Activated naive CD4-positive, alpha-beta T cell treated with anti-CD3 and anti-CD28 coated beads, Interleukin-2, amount 50 U/mL, for 24 hours (primary cell): Measurements from ENCODE around the gene CD53.
A peak's percentile ranks its signal among the peaks of the same experiment; 100 is the strongest.

Experiments used
- H3K27ac Mint-ChIP-seq: one replicate; pipeline ENCODE4 v1.8.0; 2021; ENCODE audit warnings: mild to moderate bottlenecking, mixed read lengths
- H3K27me3 Mint-ChIP-seq: one replicate; pipeline ENCODE4 v1.8.0; 2021; ENCODE audit warnings: mixed read lengths
- H3K36me3 Mint-ChIP-seq: one replicate; pipeline ENCODE4 v1.8.0; 2021; ENCODE audit warnings: mixed read lengths
- H3K4me1 Mint-ChIP-seq: one replicate; pipeline ENCODE4 v1.8.0; 2021; ENCODE audit warnings: mixed read lengths
- H3K4me3 Mint-ChIP-seq: one replicate; pipeline ENCODE4 v1.8.0; 2021; ENCODE audit warnings: mild to moderate bottlenecking, mixed read lengths
- H3K9me3 Mint-ChIP-seq: one replicate; pipeline ENCODE4 v1.8.0; 2021; ENCODE audit warnings: mixed read lengths

The CD53 gene

DNA sequence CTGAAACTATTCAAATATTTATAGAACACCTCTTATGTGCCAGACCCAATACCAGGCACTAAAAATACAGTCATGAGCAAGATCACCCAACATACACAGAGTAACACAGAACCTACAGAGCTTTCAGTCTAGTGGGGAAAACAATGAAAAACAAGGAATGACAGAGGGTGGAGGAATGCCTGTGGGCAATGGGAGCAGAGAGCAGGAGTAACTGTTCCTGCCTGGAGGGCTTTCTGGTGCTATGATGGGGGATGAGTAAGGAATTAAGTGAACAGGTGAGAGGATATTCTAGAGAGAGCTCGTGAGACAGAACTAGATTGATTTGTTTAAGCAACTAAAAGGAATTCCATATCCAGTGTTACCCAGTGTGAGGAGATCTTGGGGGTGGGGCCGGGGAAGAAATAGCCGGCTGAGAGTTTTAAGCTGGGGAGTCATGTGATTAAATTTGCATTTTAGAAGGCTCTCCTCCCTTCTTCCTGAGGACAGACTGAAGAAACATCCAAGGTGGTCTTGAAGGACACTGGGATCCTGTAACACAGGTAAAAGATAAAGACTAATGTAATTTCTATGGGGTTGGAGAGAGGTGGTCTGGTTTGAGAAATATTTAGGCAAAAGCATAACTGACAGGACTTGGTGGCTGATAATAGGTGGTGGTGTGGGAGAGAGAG is 2.1 kb upstream of the CD53 start:
- H3K9me3 Mint-ChIP-seq = peaks cover 22% of the 10 kb centered on the region
- peaks cover 15% of the 10 kb centered on the region for H3K36me3 Mint-ChIP-seq
- no peaks in the 10 kb centered on the region for H3K27me3 Mint-ChIP-seq
- H3K4me1 Mint-ChIP-seq = peaks cover 43% of the 10 kb centered on the region
- peak overlapping the region; percentile 20 for H3K4me3 Mint-ChIP-seq
- H3K27ac Mint-ChIP-seq = peak overlapping the region; percentile 99

DNA sequence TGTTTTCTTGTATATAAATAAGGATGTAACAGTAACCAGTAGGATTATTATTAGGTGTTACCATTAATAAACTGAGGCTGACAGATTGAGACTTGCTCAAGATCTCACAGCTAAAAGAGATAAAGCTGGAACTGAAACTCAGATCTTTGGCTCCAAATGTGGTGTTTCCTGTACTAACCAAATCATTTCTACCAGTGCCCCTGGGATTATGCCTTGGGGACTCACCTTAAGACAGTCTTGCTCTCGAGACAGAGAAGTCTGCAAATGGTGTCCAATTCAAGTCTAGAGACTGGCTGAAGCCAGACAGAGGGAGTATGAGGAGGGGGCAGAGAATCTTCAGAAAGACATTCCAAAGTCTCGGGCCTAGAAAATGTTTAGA is 593 bp upstream of the CD53 start:
- Mint-ChIP-seq H3K36me3 (peaks cover 13% of the 10 kb centered on the region), H3K27ac (peak overlapping the region; percentile 99), H3K4me1 (peaks cover 51% of the 10 kb centered on the region), H3K4me3 (peak overlapping the region; percentile 99), H3K9me3 (peaks cover 7% of the 10 kb centered on the region), H3K27me3 (no peaks in the 10 kb centered on the region)

DNA sequence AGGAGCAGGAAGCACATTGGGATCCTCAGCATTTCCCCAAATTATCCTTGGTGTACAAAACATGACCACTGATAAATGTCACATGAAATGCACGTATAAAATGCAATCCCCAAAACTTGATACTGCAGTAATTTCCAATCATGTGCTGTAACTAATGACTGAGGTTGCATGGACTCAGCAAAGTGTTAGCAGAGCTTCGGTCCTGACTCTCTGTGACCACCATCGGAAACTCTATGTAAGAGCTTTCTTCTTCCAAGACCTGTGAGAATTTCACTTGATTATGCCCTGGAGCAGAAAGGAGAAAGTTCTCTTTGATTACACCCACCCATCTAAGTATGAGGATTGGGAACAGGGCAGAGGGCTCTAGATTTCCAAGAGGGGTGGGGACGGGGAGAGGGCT is 908 bp downstream of the CD53 start:
- Mint-ChIP-seq H3K9me3 (no peaks in the 10 kb centered on the region), H3K36me3 (peaks cover 23% of the 10 kb centered on the region), H3K4me1 (peaks cover 58% of the 10 kb centered on the region), H3K4me3 (peak overlapping the region; percentile 99), H3K27ac (peak overlapping the region; percentile 99), H3K27me3 (no peaks in the 10 kb centered on the region)

DNA sequence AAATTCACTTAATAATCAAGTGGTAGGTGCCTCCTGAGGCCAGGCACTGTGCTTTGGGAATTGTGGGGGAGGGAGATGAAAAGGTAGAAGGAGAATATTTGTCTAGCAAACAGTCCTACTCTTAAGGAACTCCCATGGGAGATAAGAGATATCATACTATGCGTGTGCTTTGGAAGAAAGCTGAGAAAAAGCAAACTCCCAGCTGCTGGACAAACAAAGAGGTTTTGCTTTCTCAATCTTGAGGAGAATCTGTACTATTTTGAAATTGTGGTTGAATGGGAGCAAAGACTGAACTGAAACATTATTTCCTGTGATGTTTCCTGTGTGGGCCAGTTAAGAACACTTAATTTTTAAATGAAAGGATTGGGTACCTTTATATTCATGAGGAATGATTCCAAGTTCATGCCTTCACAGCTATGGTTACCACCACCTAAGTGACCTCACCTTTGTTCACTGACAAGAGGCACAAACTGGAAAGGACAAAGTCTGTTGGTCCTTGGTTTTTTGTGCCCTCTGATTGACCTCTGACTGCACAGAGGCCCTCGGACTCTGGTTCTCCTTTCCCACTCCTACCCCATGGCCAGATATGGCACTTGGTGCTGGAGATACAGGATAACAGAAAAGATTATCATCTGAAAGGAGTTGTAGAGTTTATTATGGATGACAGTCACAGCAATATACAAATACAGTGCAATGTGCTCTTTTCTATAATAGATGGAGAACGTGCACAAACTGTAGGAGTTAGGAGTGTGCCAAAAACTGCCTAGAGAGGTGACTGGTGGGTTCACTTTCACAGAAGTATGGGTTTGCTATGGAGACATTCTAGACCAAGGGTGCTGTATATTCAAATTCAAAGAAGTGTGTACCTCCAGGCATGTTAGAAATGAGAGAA is 1.6 kb downstream of the CD53 start:
- Mint-ChIP-seq H3K4me1 (peaks cover 61% of the 10 kb centered on the region), H3K4me3 (peak overlapping the region; percentile 99), H3K27ac (peak overlapping the region; percentile 99), H3K36me3 (peaks cover 25% of the 10 kb centered on the region), H3K9me3 (no peaks in the 10 kb centered on the region), H3K27me3 (no peaks in the 10 kb centered on the region)

DNA sequence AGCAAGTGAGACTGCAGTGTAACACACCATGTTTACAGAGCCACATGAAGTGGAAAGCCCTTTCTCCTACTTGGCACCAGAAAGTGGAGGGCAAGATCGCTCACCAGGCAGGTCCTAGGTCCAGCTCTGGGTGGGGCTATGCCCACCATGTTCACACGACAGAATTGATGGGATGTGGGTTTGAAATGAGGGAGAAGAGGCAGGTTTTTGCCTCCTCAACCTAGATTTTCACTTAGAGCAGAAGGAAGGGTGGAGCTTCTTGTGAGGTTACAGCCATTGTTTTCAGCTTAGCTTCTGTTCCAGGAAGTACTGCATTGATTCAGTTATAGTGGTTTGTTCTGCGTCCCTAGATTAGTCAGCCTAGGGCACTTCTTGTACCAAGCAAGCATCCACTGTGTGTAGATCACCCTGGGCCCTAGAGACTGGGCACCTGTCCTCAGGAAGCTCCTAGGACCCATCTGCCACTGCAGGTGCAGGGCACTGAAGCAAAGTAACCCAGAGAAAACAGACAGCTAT is 2.3 kb downstream of the CD53 start:
- Mint-ChIP-seq H3K27me3 (no peaks in the 10 kb centered on the region), H3K27ac (peak overlapping the region; percentile 99), H3K9me3 (no peaks in the 10 kb centered on the region), H3K36me3 (peaks cover 27% of the 10 kb centered on the region), H3K4me3 (peak overlapping the region; percentile 99), H3K4me1 (peaks cover 62% of the 10 kb centered on the region)

DNA sequence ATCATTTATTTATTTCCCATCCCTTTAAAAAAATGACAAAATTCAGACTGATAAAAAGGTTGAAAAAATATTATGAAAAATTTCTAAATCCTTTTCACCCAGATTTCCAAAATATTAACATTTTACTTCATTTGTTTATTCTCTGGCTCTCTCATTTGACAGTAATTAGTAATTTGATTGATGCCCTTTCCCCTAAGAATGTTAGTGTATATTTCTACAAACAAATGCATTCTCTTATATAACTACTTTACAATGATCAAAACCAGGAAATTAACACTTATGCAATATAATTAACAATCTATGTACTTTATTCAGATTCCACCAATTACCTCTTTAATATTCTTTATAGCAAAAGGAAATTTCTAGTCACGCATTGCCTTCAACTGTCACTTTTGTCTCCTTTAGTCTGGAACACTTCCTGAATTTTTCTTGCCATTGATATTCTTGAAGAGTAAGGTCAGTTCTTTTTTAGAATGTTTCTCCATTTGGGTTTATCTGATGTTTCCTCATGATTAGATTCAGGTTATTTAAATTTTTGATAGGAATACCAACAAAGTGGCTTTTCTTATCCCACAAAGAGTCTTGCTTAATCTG is 3.9 kb downstream of the CD53 start:
- Mint-ChIP-seq H3K9me3 (no peaks in the 10 kb centered on the region), H3K36me3 (peaks cover 30% of the 10 kb centered on the region), H3K4me1 (peaks cover 62% of the 10 kb centered on the region), H3K27ac (peak overlapping the region; percentile 97), H3K27me3 (no peaks in the 10 kb centered on the region), H3K4me3 (peak overlapping the region; percentile 99)

DNA sequence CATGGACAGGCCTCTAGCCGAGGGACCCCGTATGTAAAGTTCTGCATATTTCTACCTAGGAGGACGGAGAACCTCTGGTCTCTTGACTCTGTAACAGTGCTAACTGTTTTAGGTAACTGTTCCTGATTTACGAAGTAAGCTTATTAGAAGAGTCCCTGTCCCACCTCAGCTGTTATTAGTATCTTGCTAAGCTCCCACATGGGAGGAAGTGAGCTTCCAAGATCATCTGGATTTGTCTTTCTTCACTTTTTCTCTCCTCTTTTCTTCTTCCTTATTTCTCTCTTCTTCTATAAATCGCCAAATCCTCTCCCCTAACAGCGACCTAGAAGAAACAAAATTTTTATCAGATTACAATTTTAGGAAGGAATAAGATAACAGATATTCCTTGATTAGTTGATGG is 4.4 kb downstream of the CD53 start:
- Mint-ChIP-seq H3K36me3 (peaks cover 33% of the 10 kb centered on the region), H3K4me3 (peak overlapping the region; percentile 99), H3K27ac (peak overlapping the region; percentile 97), H3K27me3 (no peaks in the 10 kb centered on the region), H3K4me1 (peaks cover 62% of the 10 kb centered on the region), H3K9me3 (no peaks in the 10 kb centered on the region)

DNA sequence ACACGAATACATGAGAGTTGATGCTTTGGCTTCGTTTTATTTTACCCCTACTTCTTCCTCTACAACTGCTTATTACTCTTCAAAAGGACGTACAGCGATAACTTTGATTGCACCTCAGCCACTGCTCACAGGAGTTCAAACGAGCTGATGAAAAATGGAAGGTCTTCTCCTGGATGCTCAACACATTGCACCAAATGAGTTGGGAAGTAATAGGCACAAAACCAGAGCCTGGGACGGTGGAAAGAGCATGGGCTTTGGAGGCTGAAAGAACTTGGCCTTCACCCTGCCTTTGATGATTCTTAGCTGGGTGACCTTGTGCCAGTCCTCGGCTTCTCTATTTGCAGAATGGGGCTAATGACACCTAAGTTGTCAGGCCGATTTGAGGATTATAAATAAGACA is 4.8 kb downstream of the CD53 start:
- Mint-ChIP-seq H3K27ac (peak overlapping the region; percentile 97), H3K4me1 (peaks cover 62% of the 10 kb centered on the region), H3K4me3 (peak overlapping the region; percentile 99), H3K36me3 (peaks cover 34% of the 10 kb centered on the region), H3K27me3 (no peaks in the 10 kb centered on the region), H3K9me3 (no peaks in the 10 kb centered on the region)

DNA sequence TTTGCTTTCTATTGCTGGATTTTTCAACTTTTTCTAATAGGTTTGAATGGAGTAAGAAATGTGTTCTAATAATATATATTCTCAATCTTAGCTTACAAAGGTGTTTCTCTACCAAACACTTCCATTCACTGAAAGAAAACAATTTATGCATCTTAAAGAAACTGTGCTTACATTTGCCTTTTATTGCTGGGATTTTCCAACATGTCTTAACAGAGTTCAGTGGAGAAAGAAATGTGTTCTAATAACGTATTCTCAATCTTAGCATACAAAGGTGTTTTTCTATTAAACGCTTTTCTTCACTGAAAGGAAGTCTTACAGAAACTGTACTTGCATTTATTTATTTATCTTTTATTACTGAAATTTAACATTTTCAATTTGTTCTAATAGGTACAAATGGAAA is 5.6 kb downstream of the CD53 start:
- no peaks in the 10 kb centered on the region for H3K27me3 Mint-ChIP-seq
- peak overlapping the region; percentile 100 for H3K27ac Mint-ChIP-seq
- H3K9me3 Mint-ChIP-seq = no peaks in the 10 kb centered on the region
- H3K4me1 Mint-ChIP-seq = peaks cover 68% of the 10 kb centered on the region
- peaks cover 37% of the 10 kb centered on the region for H3K36me3 Mint-ChIP-seq
- H3K4me3 Mint-ChIP-seq = peak overlapping the region; percentile 99

DNA sequence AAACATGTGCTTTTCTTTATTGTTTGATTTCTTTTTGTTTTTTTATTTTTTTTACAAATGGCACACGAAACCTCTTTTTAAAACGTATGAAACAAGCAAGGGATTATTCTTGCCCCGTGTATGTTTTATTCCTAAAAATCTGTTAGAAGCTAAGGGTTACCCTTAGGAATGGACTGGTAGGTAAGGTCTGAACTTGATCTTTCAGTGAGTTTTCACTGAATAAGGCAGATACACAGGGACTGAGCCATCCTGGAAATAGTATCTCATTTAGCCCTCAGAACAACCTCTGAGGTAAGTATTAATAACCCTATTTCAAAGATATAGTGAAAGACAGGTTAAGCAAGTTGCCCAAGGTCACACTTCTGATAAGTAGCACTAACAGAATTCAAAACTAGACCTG is 6.0 kb downstream of the CD53 start:
- Mint-ChIP-seq H3K9me3 (no peaks in the 10 kb centered on the region), H3K4me1 (peaks cover 72% of the 10 kb centered on the region), H3K27ac (peak overlapping the region; percentile 100), H3K4me3 (peak overlapping the region; percentile 99), H3K36me3 (peaks cover 38% of the 10 kb centered on the region), H3K27me3 (no peaks in the 10 kb centered on the region)

DNA sequence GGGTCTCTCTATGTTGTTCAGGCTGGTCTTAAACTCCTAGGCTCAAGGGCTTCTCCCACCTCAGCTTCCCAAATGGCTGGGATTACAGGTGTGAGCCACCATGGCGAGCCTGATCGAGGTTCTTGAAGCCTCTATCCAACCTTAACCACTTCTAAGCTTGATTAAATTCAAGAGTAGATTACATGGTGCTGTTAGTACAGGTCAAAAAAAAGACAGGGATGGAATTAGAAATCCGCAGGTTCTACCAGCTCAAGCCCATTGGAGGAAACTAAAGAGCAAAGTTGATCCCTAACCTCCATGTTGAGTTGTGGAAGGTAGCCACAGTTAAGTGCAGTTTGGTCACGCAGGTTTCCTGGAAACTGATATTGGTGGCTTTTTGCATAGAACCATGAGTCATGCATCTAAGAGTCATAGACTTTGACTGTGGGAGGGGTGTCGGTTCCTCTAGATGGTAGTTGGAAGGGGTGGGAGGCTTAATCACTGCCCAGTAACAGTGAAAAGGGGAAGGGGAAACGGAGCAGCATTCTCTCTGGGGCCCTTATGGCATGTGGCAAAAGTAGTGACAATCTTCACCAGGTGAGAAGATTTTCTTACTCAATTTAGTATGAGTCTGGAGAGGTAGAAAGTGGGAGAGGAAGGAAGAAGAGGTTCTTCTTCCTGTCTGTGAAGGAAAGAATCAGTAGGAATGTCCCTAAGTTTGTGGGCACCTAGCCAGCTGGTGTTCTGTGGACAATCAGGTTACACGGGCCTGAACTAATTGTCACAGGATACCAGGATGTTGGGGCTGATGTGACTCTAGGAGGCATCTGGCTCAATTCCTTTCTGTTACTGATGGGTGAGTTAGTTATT is 7.0 kb downstream of the CD53 start:
- peaks cover 41% of the 10 kb centered on the region for H3K36me3 Mint-ChIP-seq
- H3K4me1 Mint-ChIP-seq = peaks cover 82% of the 10 kb centered on the region
- H3K27me3 Mint-ChIP-seq = no peaks in the 10 kb centered on the region
- peak overlapping the region; percentile 100 for H3K27ac Mint-ChIP-seq
- H3K9me3 Mint-ChIP-seq = no peaks in the 10 kb centered on the region
- peak overlapping the region; percentile 99 for H3K4me3 Mint-ChIP-seq

DNA sequence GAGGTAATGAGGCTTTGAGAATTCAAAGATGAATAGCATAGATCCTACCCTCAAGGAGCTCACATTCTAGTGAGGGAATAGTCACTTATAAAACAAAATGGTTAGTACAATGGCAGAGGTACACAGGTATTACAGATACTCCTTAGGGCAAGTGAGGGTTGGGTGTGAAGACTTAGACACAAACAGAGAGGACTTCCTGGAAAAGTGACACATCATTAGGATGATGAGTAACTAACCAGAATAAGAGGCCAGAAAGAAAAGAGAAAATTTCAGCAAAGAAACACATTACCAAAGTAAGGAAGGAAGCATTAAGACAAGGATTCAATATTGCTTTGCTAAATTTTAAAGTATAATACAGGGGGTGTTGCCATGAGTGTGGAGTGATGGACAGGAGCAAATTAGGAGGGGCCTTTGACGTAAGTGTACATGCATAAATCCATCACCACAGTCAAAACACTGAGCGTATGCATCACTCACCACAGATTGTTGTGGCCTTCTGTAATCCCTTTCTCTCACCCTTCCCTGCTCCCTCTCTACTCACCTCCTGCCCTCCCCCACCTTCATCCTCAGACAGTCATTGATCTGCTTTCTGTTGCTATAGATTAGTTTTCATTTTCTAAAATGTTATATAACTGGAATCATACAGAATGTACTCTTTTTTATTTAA is 7.9 kb downstream of the CD53 start:
- Mint-ChIP-seq H3K27ac (peak overlapping the region; percentile 100), H3K9me3 (no peaks in the 10 kb centered on the region), H3K36me3 (peaks cover 38% of the 10 kb centered on the region), H3K4me3 (peak overlapping the region; percentile 99), H3K4me1 (peaks cover 82% of the 10 kb centered on the region), H3K27me3 (no peaks in the 10 kb centered on the region)

DNA sequence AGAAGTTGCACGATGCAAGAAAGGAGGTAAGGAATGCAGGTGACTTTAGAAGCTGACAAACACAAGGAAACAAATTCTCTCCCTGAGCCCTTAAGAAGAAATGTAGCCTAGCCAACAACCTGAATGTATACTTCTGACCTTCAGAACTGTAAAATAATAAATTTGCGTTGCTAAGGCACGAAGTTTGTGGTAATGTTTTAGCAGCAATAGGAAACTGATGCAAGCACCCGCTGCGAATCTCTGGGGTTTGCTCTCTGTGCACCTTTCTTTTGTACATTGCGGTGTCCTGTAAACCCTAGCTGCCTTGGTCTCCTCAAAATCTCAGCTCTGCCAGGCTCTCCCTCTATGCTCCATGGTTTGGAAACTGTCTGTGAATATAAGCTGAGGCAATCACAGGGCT is 15.1 kb downstream of the CD53 start:
- peak overlapping the region; percentile 82 for H3K4me3 Mint-ChIP-seq
- H3K4me1 Mint-ChIP-seq = peaks cover 93% of the 10 kb centered on the region
- H3K9me3 Mint-ChIP-seq = peaks cover 6% of the 10 kb centered on the region
- no peaks in the 10 kb centered on the region for H3K27me3 Mint-ChIP-seq
- peaks cover 43% of the 10 kb centered on the region for H3K36me3 Mint-ChIP-seq
- peak overlapping the region; percentile 90 for H3K27ac Mint-ChIP-seq

DNA sequence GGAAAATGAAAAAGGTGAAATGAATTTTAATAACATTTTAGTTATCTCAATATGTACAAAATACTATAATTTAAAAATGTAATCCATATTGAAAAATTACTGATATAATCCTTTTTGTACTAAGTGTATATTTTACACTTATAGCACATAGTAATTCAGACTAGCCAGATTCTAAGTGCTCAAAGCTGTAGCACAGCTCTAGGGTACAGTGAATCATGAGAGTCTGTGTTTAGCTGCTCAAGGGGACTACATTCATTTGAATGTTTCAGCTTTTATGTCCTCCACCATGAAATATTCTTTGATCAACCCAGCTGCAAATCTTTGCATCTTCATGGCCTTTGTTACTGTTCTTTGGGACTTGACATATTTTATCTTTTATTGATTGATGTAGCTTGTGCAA is 15.7 kb downstream of the CD53 start:
- H3K9me3 Mint-ChIP-seq = peaks cover 6% of the 10 kb centered on the region
- H3K27me3 Mint-ChIP-seq = no peaks in the 10 kb centered on the region
- H3K4me3 Mint-ChIP-seq = peak overlapping the region; percentile 52
- peaks cover 46% of the 10 kb centered on the region for H3K36me3 Mint-ChIP-seq
- H3K27ac Mint-ChIP-seq = peak overlapping the region; percentile 41
- peaks cover 93% of the 10 kb centered on the region for H3K4me1 Mint-ChIP-seq
